Neural cell (in vitro differentiated cells): Measurements from ENCODE around the gene FILIP1L.

ENCODE experiments used
- EZH2 ChIP-seq: fragments of 200-600, 300-800 bp; shearing (Covaris generic), sonication (generic); IDR thresholded peaks from 2 replicates; pipeline ENCODE4 v1.6.1; 2014; ENCODE audit warnings: antibody characterized with exemption, low read length, borderline replicate concordance, mild to moderate bottlenecking; ENCODE audit not compliant: insufficient read depth, poor library complexity, severe bottlenecking
- POLR2AphosphoS5 ChIP-seq: IDR thresholded peaks from 2 replicates; pipeline ENCODE4 v1.6.1; 2012

DNA sequence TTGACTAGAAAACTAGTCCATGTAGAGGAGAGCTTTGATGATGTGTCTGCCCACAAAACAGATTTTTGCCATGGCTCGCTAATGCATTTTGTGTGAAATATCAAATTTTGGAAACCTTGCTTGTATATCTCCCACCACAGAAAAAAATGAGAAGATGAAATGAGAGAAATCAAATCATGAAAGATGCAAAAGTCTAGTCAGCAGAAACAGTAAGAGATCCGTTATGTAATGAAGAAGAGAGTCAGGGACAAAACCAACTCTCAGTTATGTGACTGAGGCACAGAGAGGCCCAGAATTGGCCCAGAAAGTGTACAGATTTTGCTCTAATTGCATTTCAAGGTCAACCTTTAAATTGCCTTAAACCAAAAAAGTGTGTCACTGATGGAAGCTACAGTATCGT is 107.0 kb downstream of the FILIP1L start:
- TF ChIP-seq POLR2AphosphoS5 (no peak), EZH2 (no peak)
